Upper lobe of left lung (tissue), 4 donors: ENCODE data around the gene GUCA2A.

Experiments used
- EP300 ChIP-seq, 4 donors: sonication (generic); formaldehyde crosslinking; IDR thresholded peaks; one replicate each; pipeline ENCODE4 v1.5.1; 2017; ENCODE audit warnings: antibody characterized with exemption in 4 of 4, control low read depth in 2 of 4
- POLR2A ChIP-seq, 4 donors: fragments of 450-650 bp; IDR thresholded peaks; one replicate each; pipeline ENCODE4 v1.5.1; 2016 to 2017; ENCODE audit warnings: antibody characterized with exemption in 4 of 4, mild to moderate bottlenecking in 2 of 4
- POLR2AphosphoS5 ChIP-seq, 2 donors: sonication (generic); formaldehyde crosslinking; IDR thresholded peaks; one replicate each; pipeline ENCODE4 v1.5.1; 2017; ENCODE audit warnings: antibody characterized with exemption in 2 of 2
- TF ChIP-seq, protein P1 (sequence below), 6 experiments: fragments of 450-650 bp in 4 of 6; fragments of 200-600 bp in 2 of 6; sonication (generic) in 2 of 6; IDR thresholded peaks; one replicate each; pipeline ENCODE4 v1.5.1; 2016 to 2019; ENCODE audit warnings: antibody characterized with exemption in 6 of 6

DNA sequence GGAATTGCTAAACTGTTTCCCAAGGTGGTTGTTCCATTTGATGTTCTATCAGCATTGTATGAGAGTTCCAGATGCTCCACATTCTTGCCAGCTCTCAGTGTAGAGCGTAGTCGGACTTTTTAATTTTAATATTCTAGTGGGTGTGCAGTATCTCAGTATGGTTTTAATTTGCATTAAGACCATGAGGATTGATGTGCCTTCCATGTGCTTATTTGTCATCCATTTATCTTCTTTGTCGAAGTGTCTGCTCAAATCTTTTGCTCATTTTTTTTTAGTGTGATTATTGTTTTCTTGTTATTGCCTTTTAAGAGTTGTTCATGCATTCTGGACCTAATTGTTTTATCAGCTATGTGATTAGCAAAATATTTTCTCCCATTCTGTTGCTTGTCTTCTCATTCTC, 25.1 kb downstream of the GUCA2A start:
- TF ChIP-seq EP300 (IDR thresholded peaks at IDR 0.05) (no peak), POLR2A (IDR thresholded peaks at IDR 0.05) (no peak), POLR2AphosphoS5 (IDR thresholded peaks at IDR 0.05) (no peak)
- TF ChIP-seq, protein P1, sequence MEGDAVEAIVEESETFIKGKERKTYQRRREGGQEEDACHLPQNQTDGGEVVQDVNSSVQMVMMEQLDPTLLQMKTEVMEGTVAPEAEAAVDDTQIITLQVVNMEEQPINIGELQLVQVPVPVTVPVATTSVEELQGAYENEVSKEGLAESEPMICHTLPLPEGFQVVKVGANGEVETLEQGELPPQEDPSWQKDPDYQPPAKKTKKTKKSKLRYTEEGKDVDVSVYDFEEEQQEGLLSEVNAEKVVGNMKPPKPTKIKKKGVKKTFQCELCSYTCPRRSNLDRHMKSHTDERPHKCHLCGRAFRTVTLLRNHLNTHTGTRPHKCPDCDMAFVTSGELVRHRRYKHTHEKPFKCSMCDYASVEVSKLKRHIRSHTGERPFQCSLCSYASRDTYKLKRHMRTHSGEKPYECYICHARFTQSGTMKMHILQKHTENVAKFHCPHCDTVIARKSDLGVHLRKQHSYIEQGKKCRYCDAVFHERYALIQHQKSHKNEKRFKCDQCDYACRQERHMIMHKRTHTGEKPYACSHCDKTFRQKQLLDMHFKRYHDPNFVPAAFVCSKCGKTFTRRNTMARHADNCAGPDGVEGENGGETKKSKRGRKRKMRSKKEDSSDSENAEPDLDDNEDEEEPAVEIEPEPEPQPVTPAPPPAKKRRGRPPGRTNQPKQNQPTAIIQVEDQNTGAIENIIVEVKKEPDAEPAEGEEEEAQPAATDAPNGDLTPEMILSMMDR (IDR thresholded peaks at IDR 0.05): no peak
